ENCODE data around the gene CAST.

- TF ChIP-seq SUZ12 (IDR thresholded peaks at IDR 0.05; ENCODE audit: extremely low read depth, insufficient read depth, insufficient read length) (no peak), YY1 (IDR thresholded peaks at IDR 0.05; ENCODE audit: insufficient read depth, insufficient read length) (no peak), ZNF274 (IDR thresholded peaks at IDR 0.05; ENCODE audit: low read depth, low read length) (no peak)
These were observed 48.0 kb upstream of the CAST start for GRCh38 chr5:96614110-96614691.

All from NT2/D1 (cell line).